Measurements from ENCODE around the gene NUP210. TPM values are rescaled to one million over a fixed set of nuclear protein-coding genes. Genes with fewer than 3 reads are reported as not detected.

NUP210 gene
- total RNA-seq, 1 donor: not detected

DNA sequence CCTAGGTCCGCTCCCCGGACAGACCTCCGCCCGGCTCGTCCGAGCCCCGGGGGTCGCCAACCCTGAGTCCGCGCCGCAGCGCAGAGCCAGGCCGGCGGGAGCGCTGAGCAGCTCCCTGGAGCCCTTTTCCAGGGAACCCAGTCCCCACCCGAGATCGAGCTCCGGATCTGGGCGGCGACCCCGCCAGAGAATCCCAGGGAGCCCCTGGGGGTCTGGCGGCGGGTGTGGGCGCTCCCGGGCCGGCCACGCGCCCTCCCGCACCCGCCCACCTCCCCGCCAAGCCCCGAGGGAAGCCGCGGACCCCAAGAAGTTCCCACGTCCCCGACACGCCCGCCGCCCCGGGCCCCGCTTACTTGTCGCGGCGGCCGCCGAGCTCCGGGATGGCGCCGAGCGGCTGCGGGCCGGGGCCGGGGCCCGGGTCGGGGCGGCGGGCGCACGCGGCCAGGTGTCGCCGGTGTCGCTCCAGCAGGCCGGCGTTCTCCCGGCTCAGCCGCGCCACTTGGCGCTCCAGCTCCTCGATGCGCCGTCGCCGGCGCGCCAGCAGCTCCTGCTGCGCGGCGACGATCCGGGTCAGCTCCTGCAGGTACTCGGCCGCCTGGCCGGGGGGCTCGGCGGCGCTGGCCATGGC is 137.7 kb downstream of the NUP210 start:
- TF ChIP-seq, protein P1, sequence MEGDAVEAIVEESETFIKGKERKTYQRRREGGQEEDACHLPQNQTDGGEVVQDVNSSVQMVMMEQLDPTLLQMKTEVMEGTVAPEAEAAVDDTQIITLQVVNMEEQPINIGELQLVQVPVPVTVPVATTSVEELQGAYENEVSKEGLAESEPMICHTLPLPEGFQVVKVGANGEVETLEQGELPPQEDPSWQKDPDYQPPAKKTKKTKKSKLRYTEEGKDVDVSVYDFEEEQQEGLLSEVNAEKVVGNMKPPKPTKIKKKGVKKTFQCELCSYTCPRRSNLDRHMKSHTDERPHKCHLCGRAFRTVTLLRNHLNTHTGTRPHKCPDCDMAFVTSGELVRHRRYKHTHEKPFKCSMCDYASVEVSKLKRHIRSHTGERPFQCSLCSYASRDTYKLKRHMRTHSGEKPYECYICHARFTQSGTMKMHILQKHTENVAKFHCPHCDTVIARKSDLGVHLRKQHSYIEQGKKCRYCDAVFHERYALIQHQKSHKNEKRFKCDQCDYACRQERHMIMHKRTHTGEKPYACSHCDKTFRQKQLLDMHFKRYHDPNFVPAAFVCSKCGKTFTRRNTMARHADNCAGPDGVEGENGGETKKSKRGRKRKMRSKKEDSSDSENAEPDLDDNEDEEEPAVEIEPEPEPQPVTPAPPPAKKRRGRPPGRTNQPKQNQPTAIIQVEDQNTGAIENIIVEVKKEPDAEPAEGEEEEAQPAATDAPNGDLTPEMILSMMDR (IDR thresholded peaks at IDR 0.05; ENCODE audit: insufficient read depth, low read depth, low read length): no peak
- H3K4me3 ChIP-seq (ENCODE audit: low read depth, low read length): no peak overlapping the region
- no peak for DNase-seq (ENCODE audit: low read depth)

DNA sequence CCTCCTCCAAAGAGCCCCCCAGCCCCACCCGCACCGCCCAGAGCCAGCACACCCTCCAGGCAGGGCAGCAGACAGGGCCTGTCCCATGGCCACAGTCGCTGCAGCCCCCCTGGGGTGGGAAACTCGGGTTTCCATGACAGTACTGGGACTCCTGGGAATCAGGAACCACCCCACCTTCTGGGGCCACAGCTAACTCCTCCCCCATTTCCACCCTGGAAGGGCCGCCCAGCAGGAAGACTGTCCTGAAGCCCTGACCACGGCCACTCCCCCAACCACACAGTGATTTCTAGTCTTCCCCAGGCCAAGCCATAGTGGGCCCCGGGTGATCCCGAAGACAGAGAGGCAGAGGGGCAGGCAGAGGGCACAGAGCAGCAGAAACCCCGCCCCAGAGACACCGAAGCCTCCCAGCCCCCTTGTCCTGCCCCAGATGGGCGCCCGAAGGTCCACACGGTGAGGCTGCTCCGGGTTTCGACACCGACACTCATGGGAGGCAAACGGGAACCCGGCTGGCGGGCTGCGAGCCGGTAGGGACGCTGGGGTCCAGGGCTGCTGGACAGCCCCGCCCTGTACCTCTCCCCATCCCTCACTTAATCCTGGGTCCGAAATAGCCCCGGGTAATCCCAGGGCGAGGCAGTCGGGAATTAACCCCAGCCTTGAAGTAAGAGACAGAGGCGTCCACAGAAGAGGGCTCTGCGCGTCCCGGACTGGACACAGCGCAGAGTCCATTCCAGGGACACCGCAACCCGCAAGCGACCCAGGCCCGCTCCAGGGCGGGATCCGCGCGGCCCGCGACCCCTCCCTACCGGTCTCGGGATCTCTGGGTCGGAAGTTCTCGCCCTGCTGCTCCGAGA is 138.4 kb downstream of the NUP210 start:
- no peak for DNase-seq (ENCODE audit: low read depth)
- no peak overlapping the region for H3K4me3 ChIP-seq (ENCODE audit: low read depth, low read length)
- TF ChIP-seq, protein P1 (IDR thresholded peaks at IDR 0.05; ENCODE audit: insufficient read depth, low read depth, low read length): no peak

DNA sequence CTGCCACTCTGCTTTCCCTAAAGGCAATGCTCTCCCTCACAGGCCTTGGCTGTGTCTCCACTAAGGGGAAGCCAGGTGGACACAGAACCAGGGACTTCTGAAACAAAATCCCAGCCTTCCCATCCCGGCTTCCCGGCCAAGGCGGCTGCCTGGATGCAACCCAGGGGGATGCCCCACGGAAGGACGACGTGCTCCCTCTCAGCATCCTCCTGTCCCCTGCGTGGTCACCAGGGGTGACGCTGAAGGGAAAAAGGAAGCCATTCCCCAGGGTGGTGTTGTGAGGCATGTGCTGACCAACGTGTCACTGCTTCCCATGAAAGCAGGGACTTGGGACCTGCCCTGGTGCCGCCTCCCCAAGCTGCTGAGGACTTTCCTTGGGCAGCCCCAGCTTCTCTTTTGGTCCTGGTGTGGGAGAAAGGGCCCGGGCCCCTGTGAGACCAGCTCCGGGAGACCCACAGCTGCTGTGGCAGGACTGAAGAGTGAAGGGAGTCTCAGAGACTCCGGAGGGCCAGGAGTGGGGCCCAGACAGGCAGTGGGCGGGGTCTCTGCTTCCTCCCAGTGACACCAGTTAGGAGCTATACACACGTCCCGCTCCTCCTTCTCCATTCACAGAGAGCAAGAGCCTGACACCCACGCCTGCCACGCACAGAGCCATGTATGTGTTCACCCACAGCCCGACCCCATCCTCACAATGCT is 139.2 kb downstream of the NUP210 start:
- DNase-seq (ENCODE audit: low read depth): no peak
- H3K4me3 ChIP-seq (ENCODE audit: low read depth, low read length): no peak overlapping the region
- TF ChIP-seq, protein P1 (IDR thresholded peaks at IDR 0.05; ENCODE audit: insufficient read depth, low read depth, low read length): no peak

DNA sequence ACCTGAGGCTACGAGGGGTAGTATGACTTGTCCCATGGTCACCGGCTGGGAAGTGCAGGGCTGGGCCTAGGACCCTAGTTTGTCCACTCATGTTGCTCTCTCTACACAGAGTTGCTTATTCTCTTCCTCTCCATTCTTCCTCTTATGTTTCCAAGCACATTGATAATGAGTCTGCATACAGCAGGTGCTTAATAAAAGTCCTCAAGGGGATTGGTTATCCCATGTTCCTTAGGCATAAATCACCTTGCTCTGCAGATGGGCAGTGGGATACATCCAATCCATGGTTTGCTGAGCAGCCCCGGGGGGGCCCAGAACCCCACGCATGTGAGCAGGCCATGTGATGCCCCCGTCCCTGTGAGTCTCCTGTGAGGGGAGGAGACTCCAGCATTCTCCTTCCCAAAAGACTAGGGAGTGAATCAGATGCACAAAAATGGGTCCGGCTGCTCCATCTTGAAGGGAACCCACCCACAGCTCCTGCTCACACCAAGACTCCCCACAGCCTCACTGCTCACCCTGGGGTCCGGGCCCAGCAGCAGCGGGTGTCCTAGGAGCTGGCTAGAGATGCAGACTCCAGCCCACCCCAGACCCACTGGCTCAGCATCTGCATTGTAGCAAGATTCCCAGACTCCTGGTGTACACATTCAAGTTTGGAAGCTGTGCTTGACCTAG is 139.9 kb downstream of the NUP210 start:
- no peak overlapping the region for H3K4me3 ChIP-seq (ENCODE audit: low read depth, low read length)
- TF ChIP-seq, protein P1 (IDR thresholded peaks at IDR 0.05; ENCODE audit: insufficient read depth, low read depth, low read length): no peak
- no peak for DNase-seq (ENCODE audit: low read depth)

DNA sequence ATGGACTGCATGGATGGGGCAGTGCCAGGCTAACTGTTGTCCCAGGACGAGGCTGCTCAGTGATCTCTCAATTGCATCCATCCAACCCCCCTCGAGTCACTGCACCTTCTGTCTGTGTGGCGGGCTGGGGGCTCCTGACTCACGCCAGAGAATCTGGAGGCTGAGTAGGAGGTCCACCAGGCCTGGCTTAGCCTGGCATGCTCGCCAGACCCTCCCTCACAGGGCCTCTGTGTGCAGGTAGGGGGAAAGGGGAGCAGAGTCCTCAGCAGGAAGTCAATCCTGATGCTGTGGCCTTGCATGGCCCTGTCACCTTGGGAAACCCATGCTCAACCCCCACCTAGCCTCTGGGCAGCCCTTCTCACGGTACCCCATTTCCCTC is 140.6 kb downstream of the NUP210 start:
- DNase-seq (ENCODE audit: low read depth): no peak
- H3K4me3 ChIP-seq (ENCODE audit: low read depth, low read length): no peak overlapping the region
- TF ChIP-seq, protein P1 (IDR thresholded peaks at IDR 0.05; ENCODE audit: insufficient read depth, low read depth, low read length): no peak

DNA sequence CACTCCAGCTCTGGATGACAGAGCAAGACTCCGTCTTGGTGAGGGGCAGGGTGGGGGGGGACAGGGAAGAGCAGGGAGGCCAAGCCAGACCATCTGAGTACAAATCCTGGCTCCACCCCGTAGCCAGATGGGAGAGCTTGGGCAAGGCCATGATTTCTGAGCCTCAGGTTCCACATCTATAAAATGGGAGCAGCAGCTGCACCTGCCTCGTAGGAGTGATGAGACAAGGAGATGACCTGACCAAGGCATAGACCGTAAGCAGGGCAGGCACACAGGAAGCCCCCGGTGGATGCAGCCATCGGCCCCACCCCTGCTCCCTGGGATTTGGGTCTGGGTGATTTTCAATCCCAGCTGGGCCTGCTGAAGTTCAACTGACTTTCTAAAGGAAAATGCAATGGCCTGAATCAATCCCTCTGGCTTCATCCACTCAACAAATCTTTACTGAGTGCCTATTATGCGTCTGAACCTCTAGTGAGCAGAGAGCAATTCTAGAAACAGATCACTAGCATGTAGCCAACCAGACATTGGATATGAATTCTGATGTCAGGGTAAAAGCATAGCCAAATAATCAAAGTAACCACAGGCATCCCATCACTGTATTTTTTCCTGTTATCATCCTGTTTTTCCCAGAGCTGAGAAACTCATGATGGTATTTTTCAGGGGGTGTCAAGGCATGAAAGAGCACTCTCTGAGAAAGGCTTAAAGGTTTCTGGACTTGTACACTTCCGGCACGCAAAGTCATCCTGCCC is 141.2 kb downstream of the NUP210 start:
- H3K4me3 ChIP-seq (ENCODE audit: low read depth, low read length): no peak overlapping the region
- no peak for DNase-seq (ENCODE audit: low read depth)
- TF ChIP-seq, protein P1 (IDR thresholded peaks at IDR 0.05; ENCODE audit: insufficient read depth, low read depth, low read length): no peak
